ENCODE measurements around the gene OR10C1.
"Not testable (repeated sequence)": the region's sequence is repeated elsewhere in the genome, so short reads cannot be mapped to it uniquely, and the experiment has no call there.

The OR10C1 gene, protein sequence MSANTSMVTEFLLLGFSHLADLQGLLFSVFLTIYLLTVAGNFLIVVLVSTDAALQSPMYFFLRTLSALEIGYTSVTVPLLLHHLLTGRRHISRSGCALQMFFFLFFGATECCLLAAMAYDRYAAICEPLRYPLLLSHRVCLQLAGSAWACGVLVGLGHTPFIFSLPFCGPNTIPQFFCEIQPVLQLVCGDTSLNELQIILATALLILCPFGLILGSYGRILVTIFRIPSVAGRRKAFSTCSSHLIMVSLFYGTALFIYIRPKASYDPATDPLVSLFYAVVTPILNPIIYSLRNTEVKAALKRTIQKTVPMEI

DNA sequence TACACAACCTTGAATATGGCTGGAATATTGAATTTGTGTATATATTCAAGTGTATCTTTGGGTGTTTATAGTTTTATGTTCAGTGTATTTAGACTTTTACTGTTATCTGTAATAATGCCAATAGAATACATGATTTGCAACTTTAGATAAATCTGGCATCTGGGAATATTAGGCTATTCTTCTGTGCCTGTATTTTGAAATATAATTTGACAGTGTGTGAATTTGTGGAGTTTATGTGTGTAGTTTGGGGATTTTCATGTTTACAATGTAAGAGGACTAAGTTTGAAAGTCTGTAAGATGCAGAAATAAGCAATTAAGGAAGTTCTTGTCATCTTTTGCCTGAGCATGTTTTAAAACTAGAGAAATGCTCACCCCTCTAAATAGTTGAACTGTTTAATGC, at the start of gene OR10C1:
TSS of gene OR10C1 (plus strand) at position 301 of the 400 bp plus-strand sequence. CDS start 710 bp downstream, outside the sequence.
- DNase-seq (ENCODE audit: low read depth, low spot score), result no peak

DNA sequence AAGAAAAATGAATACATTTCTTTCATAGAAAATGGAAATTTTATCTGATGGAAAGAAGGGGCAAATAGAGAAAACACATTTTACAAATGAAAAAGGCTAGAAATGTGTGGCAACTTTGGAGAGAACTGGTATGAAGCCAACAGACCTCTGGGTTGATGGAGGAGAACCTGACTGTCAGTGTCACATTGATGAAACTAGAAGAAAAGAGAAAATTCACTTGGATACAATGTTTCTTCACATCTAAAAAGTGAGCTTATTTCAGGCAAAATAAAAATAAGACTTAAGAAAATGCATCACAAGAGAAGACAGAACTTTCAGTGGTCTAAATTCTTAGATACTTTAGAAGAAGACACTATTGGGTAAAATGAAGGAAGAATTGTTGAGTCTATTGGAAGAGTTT, 43.8 kb upstream of the OR10C1 start, which contains the start of gene OR12D2:
TSS of gene OR12D2 (plus strand) at position 301 of the 400 bp plus-strand sequence. CDS start 1,069 bp downstream, outside the sequence.
- no peak for DNase-seq (ENCODE audit: low read depth, low spot score)

DNA sequence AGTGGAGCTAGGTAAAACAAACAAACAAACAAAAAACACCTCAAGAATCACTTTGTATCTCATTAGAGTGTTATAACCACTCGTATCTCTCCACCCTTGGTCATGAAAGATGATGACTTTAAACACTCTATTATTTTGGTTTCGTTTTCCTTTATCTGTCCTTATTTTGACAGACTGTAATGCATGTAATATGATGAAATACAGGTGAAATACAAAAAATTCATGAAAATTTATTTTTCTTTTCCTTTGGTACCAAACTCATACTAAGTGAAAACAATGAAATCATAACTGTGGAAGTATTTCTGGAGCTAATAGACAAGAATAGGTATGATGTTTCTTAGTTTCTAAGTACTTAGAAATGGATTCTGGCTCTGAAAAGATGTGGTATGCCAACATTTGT, 39.6 kb upstream of the OR10C1 start:
- DNase-seq (ENCODE audit: low read depth, low spot score), result no peak

DNA sequence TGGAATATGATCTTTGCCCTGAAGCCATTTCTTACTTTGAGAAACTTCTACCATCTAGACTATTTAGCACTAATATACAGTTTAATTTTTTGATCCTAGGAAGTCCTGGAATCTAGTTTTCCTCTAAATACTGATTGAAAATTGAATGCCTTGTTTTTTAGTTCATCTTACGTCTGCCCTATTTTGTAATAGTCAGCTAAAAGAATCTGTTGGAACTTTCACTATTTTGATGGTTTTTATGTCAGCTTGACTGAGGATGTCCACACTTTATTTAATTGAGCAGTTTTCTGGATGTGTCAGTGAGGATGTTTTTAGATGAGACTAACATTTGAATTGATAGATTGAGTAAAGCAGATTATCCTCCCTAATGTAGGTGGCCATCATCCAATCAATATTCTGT, 35.3 kb upstream of the OR10C1 start:
- no peak for DNase-seq (ENCODE audit: low read depth, low spot score)

DNA sequence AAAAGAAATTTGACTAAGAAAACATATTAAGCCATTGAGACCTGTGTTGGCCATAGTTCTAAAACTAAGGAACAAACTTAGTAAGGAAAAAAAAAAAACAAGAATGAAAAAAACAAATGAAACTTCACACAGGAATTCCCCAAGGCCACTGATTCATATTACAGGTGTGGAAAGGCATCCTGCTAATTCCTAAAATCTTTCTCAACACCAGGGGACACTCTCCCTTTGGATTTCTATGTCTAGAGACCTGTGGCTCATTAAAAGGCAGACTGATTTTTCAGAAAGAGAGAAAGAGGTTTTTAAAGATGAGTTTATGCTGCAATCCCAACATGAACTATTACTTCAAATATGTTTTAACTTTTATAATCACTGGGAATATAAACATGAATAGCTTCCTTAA, 24.5 kb upstream of the OR10C1 start, which contains the start of gene OR12D1:
TSS of gene OR12D1 (plus strand) at position 341 of the 400 bp plus-strand sequence.
- DNase-seq (ENCODE audit: low read depth, low spot score), result no peak

DNA sequence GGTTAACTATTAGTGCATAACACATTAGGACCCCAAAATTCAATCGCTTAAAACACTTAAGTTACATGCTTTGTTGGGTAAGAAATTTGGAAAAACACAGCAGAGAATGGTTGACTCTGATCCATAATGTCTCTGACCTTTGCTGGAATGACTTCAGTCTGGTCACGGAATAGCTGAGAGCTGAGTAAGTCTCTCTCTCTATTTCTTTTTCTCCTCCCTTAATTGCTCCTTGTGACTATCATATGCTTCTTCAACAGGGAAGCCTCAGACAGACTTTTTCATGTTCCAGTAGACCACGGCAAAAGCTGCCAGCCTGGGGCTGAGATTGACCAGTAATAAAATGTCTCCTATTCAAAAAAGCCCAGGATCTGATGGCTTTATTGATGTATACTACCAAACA, 19.6 kb upstream of the OR10C1 start:
- no peak for DNase-seq (ENCODE audit: low read depth, low spot score)

DNA sequence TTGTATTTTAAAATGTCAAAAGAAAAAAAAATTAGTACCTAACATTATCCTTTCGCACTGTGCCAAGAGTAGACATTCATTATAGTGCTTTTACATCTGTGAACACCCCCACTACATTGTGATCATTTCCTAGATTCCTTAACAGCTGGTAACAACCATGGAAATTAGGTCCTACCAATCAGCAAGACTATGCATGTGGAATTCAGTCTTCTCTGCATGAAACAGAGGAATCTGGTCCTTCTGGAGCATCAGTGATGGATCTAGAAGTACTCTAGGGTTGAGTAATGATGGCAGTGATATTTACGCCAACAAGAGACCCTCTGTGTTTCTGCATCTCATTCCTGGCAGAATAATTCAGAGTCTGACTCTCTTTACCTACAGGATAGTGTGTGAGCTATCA, 14.9 kb upstream of the OR10C1 start:
- no peak for DNase-seq (ENCODE audit: low read depth, low spot score)

DNA sequence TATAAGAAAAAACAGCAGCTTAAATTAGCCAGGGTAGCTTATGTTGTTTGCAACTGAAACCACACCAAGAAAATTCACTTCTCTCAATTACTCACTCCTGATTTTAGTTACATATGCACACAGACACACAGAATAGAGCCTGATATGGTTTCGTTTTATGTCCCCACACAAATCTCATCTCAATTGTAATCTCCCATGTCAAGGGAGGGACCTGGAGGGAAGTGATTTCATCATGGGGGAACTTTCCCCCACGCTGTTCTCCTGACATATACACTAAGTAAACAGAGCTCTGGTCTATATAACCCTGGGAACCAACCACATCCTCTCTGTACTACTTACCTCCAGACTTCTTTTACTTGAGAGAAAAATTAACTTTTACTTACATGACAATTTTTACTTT, 14.5 kb upstream of the OR10C1 start:
- no peak for DNase-seq (ENCODE audit: low read depth, low spot score)

DNA sequence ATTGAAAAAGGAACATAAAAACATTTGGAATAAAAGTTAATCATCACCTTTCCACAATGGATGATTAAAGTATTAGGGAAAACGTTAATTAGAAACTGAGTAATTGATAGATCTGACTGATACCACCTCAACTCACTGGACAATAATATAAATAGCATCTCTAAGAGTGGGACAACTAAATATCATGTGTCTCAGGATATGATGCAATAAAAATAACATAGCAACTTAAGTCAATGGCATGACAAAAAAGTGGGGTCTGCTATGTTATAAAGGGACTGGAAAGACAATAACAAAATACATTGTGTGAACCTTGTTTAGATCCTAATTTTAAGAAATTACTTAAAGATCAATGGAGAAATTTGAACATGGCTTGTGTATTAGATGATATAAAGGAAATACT, 14.0 kb upstream of the OR10C1 start:
- no peak for DNase-seq (ENCODE audit: low read depth, low spot score)

DNA sequence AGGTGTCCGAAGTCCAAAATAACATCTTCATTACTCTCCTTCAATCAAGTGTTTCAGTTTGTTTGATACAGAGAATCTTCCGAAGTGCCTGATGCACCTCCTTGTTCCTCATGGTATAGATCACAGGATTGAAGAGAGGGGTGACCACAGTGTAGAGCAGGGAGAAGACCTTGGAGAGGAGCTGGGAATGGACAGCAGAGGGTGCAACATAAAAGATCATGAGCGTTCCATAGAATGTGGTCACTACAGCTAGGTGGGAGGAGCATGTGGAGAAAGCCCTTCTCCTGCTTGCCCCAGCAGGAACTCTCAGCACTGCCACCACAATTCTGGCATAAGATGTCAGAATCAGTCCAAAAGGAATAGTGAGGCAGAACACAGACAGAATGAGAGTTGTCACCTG, 12.5 kb upstream of the OR10C1 start:
- DNase-seq (ENCODE audit: low read depth, low spot score), result no peak

DNA sequence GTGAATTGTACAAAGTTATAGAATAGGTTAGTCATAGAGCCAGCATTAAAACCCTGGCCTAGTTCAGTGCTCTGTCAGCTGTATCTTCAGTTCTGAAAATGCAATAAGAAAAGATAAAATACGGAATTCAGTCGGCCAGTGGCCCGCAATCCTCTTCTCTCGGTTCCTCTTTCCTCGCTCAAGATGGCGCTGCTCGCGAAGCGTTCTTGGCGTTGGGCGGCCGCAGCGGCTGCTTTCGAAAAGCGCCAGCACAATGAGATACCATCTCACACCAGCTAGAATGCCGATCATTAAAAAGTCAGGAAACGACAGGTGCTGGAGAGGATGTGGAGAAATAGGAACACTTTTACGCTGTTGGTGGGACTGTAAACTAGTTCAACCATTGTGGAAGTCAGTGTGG, 2.4 kb upstream of the OR10C1 start:
- DNase-seq (ENCODE audit: low read depth, low spot score), result not testable (repeated sequence)

DNA sequence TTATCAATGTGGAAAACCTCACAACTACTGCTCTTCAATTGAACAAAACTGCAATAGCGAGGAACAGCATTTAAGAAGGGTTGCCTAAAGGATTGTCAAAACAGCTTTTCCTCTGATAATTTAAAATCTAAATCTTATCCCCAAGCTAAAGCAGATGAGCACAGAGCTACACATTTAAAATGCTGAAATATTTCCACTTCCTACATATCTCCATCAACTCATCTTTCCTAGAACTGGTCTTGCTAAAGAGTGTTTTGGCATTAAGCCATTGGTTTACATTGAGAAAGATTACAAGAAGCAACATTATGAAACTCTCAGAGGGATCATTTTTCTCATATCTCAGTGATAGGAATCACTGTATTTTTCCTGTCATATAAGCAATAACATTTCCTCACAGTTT, 3.6 kb downstream of the OR10C1 start:
- no peak for DNase-seq (ENCODE audit: low read depth, low spot score)

DNA sequence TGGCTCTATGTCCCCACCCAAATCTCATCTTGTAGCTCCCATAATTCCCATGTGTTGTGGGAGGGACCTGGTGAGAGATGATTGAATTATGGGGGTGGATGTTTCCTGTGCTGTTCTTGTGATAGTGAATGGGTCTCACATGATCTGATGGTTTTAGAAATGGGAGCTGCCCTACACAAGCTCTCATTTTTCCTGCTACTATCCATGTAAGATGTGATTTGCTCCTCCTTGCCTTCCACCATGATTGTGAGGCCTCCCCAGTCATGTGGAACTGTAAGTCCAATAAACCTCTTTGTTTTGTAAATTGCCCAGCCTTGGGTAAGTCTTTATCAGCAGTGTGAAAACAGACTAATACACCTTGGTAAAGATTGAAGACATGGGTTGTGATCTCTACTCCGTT, 4.9 kb downstream of the OR10C1 start:
- DNase-seq (ENCODE audit: low read depth, low spot score), result not testable (repeated sequence)

DNA sequence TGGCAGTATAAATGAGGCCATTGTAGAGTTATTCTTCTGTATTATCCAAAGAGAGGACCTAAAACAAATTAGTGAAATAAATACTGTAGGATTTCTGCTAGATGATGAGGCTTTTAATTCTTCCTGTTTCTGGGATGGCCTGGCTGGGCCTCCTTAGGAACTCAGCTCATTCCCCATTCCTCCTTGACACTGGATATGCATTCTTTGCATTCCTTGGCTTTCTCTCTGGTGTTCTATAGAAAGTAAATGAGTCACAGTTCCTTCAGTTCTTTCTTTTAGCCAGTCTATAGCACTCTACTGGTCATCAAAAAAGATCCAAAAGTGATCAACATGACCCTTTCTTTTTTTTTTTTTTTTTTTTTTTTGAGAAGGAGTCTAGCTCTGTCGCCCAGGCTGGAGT, 8.6 kb downstream of the OR10C1 start:
- peak; percentile 3 for DNase-seq (ENCODE audit: low read depth, low spot score)

DNA sequence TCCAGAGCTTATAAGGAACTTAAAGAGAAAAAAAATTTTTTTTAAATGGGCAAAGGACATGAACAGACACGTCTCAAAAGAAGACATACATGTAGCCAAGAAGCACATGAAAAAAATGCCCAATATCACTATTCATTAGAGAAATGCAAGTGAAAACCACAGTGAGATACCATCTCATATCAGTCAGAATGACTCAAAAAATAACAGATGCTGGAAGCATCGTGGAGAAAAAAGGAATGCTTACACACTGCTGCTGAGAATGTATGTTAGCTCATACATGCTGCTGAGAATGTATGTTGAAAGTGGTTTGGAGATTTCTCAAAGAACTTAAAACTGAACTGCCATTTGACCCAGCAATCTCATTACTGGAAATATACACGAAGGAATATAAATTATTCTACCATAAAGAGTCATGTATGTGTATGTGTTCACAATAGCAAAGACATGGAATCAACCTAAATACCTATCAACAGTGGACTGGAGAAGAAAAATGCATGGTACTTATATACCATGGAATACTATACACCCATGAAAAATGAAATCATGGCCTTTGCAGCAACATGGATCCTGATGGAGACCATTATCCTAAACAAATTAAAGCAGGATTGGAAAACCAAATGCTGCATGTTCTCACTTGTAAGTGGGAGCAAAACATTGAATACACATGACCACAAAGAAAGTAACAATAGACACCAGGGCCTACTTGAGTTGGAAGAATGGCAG, 12.5 kb downstream of the OR10C1 start:
- no peak for DNase-seq (ENCODE audit: low read depth, low spot score)

DNA sequence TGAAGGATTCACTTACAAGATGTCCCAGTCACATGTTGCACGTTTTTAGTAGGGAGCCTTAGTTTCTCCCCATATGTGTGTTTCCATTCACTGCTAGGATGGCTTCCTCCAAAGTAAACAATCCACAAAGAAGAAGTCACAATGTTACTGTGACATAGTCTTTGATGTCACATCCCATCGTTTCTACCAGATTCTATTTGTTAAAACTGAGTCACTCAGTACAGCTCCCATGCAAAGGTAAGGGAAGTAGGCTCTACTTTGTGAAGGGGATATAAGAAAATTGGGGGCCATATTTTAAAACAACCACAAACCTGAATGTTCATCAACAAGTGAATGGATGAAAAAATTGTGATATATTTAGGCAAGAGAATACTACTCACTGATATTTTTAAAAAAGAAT, 17.9 kb downstream of the OR10C1 start, which contains the start of the genes OR11A1 and OR2H1:
TSS of gene OR11A1 (minus strand) at position 101 of the 400 bp plus-strand sequence. CDS start 29,430 bp downstream, outside the sequence.
TSS of gene OR2H1 (plus strand) at position 185 of the 400 bp plus-strand sequence. CDS start 4,615 bp downstream, outside the sequence.
- DNase-seq (ENCODE audit: low read depth, low spot score), result no peak

DNA sequence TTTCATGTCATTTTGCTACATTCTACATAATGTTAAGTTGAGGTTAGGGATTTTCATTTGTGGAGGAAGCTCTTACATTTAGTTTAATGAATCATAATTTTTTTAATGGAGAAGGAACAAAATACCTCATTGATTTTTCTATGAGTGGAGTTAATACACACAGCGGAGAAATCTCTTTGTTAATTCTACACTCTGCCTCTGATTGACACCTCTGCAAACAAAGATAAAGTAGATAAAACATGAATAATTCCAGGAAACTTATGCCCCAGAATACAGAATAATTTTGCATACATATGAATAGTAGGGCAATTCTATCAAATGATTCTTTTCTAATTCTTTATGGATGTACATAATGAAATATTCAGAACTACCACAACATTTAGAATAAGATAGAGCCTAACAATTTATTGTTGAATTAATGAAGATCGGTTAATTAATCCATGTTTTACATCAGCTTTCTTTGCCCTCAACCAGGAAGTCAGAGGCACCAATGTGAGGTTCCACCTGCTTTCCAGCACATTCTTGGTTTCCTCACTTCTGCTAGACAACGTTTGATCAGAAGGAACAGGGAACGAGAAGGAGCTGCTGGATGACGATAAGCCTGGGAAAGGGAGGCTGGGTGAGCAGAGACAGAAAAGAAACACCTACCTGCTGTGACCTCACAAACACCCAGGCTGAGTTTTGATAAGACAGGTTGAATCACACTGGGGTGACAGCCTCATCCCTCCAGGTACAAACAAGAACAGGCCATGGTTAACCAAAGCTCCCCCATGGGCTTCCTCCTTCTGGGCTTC, 22.1 kb downstream of the OR10C1 start:
- no peak for DNase-seq (ENCODE audit: low read depth, low spot score)

DNA sequence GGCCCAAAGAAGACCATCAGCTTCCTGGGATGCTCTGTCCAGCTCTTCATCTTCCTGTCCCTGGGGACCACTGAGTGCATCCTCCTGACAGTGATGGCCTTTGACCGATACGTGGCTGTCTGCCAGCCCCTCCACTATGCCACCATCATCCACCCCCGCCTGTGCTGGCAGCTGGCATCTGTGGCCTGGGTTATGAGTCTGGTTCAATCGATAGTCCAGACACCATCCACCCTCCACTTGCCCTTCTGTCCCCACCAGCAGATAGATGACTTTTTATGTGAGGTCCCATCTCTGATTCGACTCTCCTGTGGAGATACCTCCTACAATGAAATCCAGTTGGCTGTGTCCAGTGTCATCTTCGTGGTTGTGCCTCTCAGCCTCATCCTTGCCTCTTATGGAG, 22.9 kb downstream of the OR10C1 start:
- no peak for DNase-seq (ENCODE audit: low read depth, low spot score)

DNA sequence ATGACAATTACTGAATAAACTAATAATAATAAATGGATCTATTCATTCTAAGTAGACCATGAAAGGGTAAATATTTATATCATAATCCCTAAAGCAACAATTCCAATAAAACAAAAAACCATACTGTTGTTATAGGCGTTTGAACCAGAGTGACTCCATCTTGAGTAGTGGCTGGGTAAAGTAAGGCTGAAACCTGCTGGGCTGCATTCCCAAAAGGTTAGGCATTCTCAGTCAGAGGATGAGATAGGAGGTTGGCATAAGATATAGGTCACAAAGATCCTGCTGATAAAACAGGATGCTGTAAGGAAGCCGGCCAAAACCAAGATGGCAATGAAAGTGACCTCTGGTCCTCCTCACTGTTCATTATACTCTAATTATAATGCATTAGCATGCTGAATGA, 26.2 kb downstream of the OR10C1 start:
- no peak for DNase-seq (ENCODE audit: low read depth, low spot score)

DNA sequence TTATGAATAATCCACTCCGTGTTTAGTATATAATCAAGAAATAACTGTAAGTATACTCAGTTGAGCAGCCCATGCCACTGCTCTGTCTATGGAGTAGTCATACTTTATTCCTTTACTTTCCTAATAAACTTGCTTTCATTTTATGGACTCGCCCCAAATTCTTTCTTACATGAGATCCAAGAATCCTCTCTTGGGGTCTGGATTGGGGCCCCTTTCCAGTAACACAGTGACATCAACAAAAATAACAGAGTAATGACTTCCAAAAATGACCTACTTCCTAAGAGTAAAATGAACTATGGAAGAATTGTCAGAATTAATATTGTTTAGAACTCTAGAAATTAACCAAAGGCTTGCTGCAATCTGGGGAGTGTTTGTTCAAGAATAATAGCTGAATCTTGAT, 26.7 kb downstream of the OR10C1 start:
- no peak for DNase-seq (ENCODE audit: low read depth, low spot score)

DNA sequence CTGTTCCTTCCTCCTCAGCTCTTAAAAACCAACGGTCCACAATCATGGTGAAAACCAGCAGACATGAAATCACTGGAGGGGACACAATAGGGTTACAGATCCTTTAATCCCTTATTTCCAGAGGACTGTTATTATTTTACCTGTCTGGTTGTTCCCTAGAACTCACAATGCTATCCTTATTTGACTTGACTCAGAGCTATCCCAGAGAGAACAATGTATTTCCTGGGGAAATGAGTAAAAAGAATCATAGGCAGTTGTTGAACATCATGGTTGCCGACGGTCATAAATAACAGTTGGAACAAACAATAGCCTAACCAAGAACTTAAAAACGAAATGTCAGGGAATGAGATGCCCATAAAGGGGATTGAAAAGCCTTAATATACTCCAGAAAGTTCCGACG, 27.1 kb downstream of the OR10C1 start:
- no peak for DNase-seq (ENCODE audit: low read depth, low spot score)

DNA sequence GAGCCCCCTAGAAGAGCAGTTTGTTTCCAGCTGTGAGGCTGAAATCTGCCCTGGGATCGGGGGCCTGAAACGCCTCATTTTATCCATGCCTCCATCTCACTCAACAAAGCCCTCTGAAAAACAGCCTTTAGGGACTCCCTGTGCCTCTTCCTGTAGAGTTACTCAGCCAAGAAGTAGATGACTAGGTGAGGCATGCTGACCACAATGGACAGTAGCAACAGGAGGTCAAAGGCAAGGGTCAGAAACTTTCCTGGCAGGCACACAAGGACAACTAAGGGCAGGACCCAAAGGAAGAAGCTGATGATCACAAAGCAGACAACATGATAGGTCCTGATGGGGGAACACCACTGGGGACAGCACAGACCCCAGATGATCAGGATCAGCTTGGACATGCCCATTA, 35.9 kb downstream of the OR10C1 start:
- no peak for DNase-seq (ENCODE audit: low read depth, low spot score)
